KMS-11 (cell line): ENCODE measurements around the gene GRK1.

ENCODE experiments used
- H2AFZ ChIP-seq: fragments of 200-600 bp; sonication (generic); 2 replicates; pipeline ENCODE4 v1.6.1; 2016; ENCODE audit warnings: antibody characterized with exemption, mixed run types, low read depth
- H3K27ac ChIP-seq: fragments of 200-600 bp; sonication (generic); 2 replicates; pipeline ENCODE4 v1.6.1; 2016; ENCODE audit warnings: mild to moderate bottlenecking, mixed run types
- H3K27me3 ChIP-seq: fragments of 200-600 bp; sonication (generic); 2 replicates; pipeline ENCODE4 v1.6.1; 2017; ENCODE audit warnings: mild to moderate bottlenecking, low read depth, mixed run types, moderate library complexity; ENCODE audit not compliant: insufficient read depth
- H3K36me3 ChIP-seq: fragments of 200-600 bp; sonication (generic); 2 replicates; pipeline ENCODE4 v1.6.1; 2017; ENCODE audit warnings: mild to moderate bottlenecking, mixed run types; ENCODE audit not compliant: insufficient read depth
- H3K4me1 ChIP-seq: fragments of 200-600 bp; sonication (generic); 2 replicates; pipeline ENCODE4 v1.6.1; 2016; ENCODE audit warnings: mild to moderate bottlenecking, low read depth, mixed run types; ENCODE audit not compliant: poor library complexity, severe bottlenecking
- H3K4me2 ChIP-seq: fragments of 200-600 bp; sonication (generic); 2 replicates; pipeline ENCODE4 v1.7.0; 2016; ENCODE audit warnings: mild to moderate bottlenecking, mixed run types
- H3K4me3 ChIP-seq: fragments of 200-600 bp; sonication (generic); IDR thresholded peaks from 2 replicates; pipeline ENCODE4 v1.6.1; 2017; ENCODE audit warnings: low read depth, low read length, mixed read lengths; ENCODE audit not compliant: insufficient read depth
- H3K79me2 ChIP-seq: fragments of 200-600 bp; sonication (generic); 2 replicates; pipeline ENCODE4 v1.6.1; 2016; ENCODE audit warnings: low read depth, mixed run types; ENCODE audit not compliant: insufficient read depth
- H3K9ac ChIP-seq: fragments of 200-600 bp; sonication (generic); 2 replicates; pipeline ENCODE4 v1.6.1; 2016; ENCODE audit warnings: mild to moderate bottlenecking, mixed run types
- H4K20me1 ChIP-seq: fragments of 200-600 bp; sonication (generic); 2 replicates; pipeline ENCODE4 v1.6.1; 2016; ENCODE audit warnings: mild to moderate bottlenecking, mixed run types; ENCODE audit not compliant: insufficient read depth
- CTCF ChIP-seq: fragments of 200-600 bp; sonication (generic); conservative IDR thresholded peaks from 2 replicates; pipeline ENCODE4 v1.6.1; 2017; ENCODE audit warnings: low read depth, mild to moderate bottlenecking, antibody characterized with exemption, low read length, moderate library complexity, mixed read lengths

Gene GRK1

GRCh38 chr13:113668491-113668971 is 1.5 kb downstream of the GRK1 start:
- no peaks in the 10 kb centered on the region for H3K36me3 ChIP-seq
- H3K27ac ChIP-seq, result no peak overlapping the region
- H3K27me3 ChIP-seq, result no peaks in the 10 kb centered on the region

GRCh38 chr13:113669231-113669754 is 2.3 kb downstream of the GRK1 start:
- no peaks in the 10 kb centered on the region for H3K79me2 ChIP-seq
- no peaks in the 10 kb centered on the region for H3K4me1 ChIP-seq
- no peak overlapping the region for H3K27ac ChIP-seq
- H4K20me1 ChIP-seq, result no peaks in the 10 kb centered on the region
- H3K36me3 ChIP-seq, result no peaks in the 10 kb centered on the region
- no peak overlapping the region for H3K9ac ChIP-seq
- TF ChIP-seq CTCF, result no peak
- no peak overlapping the region for H3K4me2 ChIP-seq
- H3K27me3 ChIP-seq, result no peaks in the 10 kb centered on the region
- no peak overlapping the region for H3K4me3 ChIP-seq
- no peak overlapping the region for H2AFZ ChIP-seq

More at GRCh38 chr13:113668491-113668971, 1.5 kb downstream of the GRK1 start:
- Histone ChIP-seq H2AFZ (no peak overlapping the region), H3K79me2 (no peaks in the 10 kb centered on the region), H3K4me1 (no peaks in the 10 kb centered on the region), H3K4me3 (no peak overlapping the region), H3K9ac (no peak overlapping the region), H4K20me1 (no peaks in the 10 kb centered on the region), H3K4me2 (no peak overlapping the region)
- TF ChIP-seq CTCF, result no peak

- no peak overlapping the region for H3K4me3 ChIP-seq
- TF ChIP-seq CTCF, result no peak
- H3K27me3 ChIP-seq, result no peaks in the 10 kb centered on the region
- no peaks in the 10 kb centered on the region for H4K20me1 ChIP-seq
- H3K36me3 ChIP-seq, result no peaks in the 10 kb centered on the region
- no peak overlapping the region for H3K4me2 ChIP-seq
- no peaks in the 10 kb centered on the region for H3K4me1 ChIP-seq
- no peaks in the 10 kb centered on the region for H3K79me2 ChIP-seq
- H3K27ac ChIP-seq, result no peak overlapping the region
- no peak overlapping the region for H2AFZ ChIP-seq
- H3K9ac ChIP-seq, result no peak overlapping the region
Observed at GRCh38 chr13:113669755-113670341, 2.8 kb downstream of the GRK1 start.

- Histone ChIP-seq H3K27me3 (no peaks in the 10 kb centered on the region), H3K9ac (no peak overlapping the region), H3K4me2 (no peak overlapping the region), H3K36me3 (no peaks in the 10 kb centered on the region), H3K27ac (no peak overlapping the region), H4K20me1 (no peaks in the 10 kb centered on the region), H3K79me2 (no peaks in the 10 kb centered on the region), H3K4me1 (no peaks in the 10 kb centered on the region), H3K4me3 (no peak overlapping the region), H2AFZ (no peak overlapping the region)
- no peak for TF ChIP-seq CTCF
Observed at GRCh38 chr13:113670541-113670940, 3.5 kb downstream of the GRK1 start.
